ENCODE measurements around the gene UROC1.

DNA sequence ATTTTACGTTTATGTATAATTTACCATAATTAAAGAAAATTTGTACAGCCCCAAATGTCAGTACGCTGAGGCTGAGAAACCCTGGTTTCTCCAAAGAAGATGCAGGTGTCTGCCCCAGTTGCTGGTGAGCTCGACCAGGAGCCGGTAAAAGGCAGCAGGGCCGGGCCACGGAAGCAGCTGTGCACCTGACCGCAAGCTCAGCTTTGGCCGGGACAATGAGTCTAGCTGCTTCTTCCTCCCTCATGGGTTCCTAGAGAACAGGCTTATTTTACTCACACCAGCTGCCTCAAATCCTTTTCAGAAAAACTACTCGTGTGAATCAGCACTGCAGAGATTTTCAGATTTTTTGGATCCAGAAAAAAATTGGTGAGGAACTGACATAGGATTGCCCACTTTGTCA is 23.8 kb downstream of the UROC1 start:
- no peak for TF ChIP-seq POLR2A (IDR thresholded peaks at IDR 0.05)
- no peak for TF ChIP-seq POLR2AphosphoS5 (IDR thresholded peaks at IDR 0.05)
- TF ChIP-seq, protein P1, sequence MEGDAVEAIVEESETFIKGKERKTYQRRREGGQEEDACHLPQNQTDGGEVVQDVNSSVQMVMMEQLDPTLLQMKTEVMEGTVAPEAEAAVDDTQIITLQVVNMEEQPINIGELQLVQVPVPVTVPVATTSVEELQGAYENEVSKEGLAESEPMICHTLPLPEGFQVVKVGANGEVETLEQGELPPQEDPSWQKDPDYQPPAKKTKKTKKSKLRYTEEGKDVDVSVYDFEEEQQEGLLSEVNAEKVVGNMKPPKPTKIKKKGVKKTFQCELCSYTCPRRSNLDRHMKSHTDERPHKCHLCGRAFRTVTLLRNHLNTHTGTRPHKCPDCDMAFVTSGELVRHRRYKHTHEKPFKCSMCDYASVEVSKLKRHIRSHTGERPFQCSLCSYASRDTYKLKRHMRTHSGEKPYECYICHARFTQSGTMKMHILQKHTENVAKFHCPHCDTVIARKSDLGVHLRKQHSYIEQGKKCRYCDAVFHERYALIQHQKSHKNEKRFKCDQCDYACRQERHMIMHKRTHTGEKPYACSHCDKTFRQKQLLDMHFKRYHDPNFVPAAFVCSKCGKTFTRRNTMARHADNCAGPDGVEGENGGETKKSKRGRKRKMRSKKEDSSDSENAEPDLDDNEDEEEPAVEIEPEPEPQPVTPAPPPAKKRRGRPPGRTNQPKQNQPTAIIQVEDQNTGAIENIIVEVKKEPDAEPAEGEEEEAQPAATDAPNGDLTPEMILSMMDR (IDR thresholded peaks at IDR 0.05), result no peak
- TF ChIP-seq EP300 (IDR thresholded peaks at IDR 0.05), result no peak
